Right atrium auricular region (tissue), 2 donors: Measurements from ENCODE around the gene GAB2. TPM values are rescaled to one million over a fixed set of nuclear protein-coding genes. Genes with fewer than 3 reads are reported as not detected.

ENCODE experiments used
- DNase-seq: peaks from one replicate; pipeline ENCODE4 v3.0.0-alpha.2; 2019; ENCODE audit warnings: low spot score
- H3K27ac ChIP-seq, 2 donors: fragments of 200-600 bp; sonication (generic); 1 replicate in 1 of 2; 2 replicates in 1 of 2; pipeline ENCODE4 v1.5.1; 2016 to 2019
- H3K27me3 ChIP-seq, 2 donors: fragments of 200-600 bp; sonication (generic); one replicate each; pipeline versions ENCODE4 v1.5.1 to v1.6.0; 2017 to 2019
- H3K36me3 ChIP-seq: fragments of 200-600 bp; sonication (generic); one replicate; pipeline ENCODE4 v1.5.1; 2016
- H3K4me1 ChIP-seq, 2 donors: fragments of 200-600 bp; sonication (generic); one replicate each; pipeline versions ENCODE4 v1.5.1 to v1.6.0; 2017 to 2019
- H3K4me3 ChIP-seq, 2 donors: fragments of 200-600 bp; sonication (generic); 1 replicate in 1 of 2; 2 replicates in 1 of 2; pipeline ENCODE4 v1.5.1; 2017 to 2019; ENCODE audit warnings: mild to moderate bottlenecking in 1 of 2, moderate library complexity in 1 of 2
- H3K9me3 ChIP-seq, 2 donors: fragments of 200-600 bp; sonication (generic); one replicate each; pipeline ENCODE4 v1.5.1; 2019
- total RNA-seq, 2 donors: library from RNA; depleted of rRNA; stranded (reverse); fragments of >200 nt; gene quantifications; one replicate each; pipeline ENCODE4 v1.1.0, GENCODE V29; 2016
- TF ChIP-seq, protein P1 (sequence below), 2 donors: fragments of 200-600 bp; sonication (generic); IDR thresholded peaks; one replicate each; pipeline ENCODE4 v1.5.1; 2019; ENCODE audit warnings: antibody characterized with exemption in 2 of 2

GAB2 gene
- total RNA-seq, 2 donors from 2014 or later: 22.0 to 33.7 TPM

DNA sequence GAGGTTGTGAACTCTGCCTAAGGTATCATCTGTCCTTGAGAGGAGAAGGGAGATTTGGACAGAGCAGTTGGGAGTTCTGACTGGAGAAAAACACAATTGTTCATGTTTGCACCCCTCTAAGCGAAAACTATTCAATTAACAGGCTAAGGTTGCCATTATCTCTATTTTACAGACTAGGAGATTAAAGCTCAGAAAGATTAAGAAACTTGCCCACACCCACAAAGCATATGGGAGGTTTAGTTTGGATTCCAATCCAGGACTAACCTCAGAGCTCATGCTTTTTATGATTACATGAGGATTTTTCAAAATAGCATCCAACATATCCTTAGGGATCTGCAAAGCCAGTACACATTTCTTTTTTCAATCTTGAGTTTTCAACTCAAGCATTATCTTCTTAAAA lies 22.0 kb downstream of the GAB2 start:
- Histone ChIP-seq H3K36me3 (no peaks in the 10 kb centered on the region), H3K27ac (no peak overlapping the region), H3K9me3 (no peaks in the 10 kb centered on the region), H3K4me3 (no peak overlapping the region), H3K27me3 (no peaks in the 10 kb centered on the region), H3K4me1 (peaks cover 0 to 52% of the 10 kb centered on the region in 2 donors)
- TF ChIP-seq, protein P1, sequence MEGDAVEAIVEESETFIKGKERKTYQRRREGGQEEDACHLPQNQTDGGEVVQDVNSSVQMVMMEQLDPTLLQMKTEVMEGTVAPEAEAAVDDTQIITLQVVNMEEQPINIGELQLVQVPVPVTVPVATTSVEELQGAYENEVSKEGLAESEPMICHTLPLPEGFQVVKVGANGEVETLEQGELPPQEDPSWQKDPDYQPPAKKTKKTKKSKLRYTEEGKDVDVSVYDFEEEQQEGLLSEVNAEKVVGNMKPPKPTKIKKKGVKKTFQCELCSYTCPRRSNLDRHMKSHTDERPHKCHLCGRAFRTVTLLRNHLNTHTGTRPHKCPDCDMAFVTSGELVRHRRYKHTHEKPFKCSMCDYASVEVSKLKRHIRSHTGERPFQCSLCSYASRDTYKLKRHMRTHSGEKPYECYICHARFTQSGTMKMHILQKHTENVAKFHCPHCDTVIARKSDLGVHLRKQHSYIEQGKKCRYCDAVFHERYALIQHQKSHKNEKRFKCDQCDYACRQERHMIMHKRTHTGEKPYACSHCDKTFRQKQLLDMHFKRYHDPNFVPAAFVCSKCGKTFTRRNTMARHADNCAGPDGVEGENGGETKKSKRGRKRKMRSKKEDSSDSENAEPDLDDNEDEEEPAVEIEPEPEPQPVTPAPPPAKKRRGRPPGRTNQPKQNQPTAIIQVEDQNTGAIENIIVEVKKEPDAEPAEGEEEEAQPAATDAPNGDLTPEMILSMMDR (IDR thresholded peaks at IDR 0.05): no peak
- no peak for DNase-seq

DNA sequence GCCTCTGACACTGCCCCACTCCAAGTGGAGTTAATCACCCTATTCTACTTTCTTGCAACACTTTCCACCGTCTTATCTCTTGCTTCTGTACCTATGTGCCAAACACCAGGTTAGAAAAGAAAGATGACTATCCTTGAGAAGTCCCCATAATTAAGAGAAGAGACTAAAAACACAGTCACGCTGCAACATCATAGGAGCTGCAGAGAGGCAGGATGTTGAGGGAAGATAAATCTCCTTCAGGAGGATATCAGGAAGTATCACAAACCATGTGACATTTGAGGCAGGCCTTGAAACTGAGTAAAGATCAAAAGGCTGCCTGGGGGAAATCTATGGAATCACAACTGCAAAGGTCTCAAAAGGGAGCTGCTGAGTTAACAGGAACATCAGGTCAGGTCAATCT lies 24.8 kb downstream of the GAB2 start:
- Histone ChIP-seq H3K9me3 (no peaks in the 10 kb centered on the region), H3K27me3 (no peaks in the 10 kb centered on the region), H3K4me1 (peaks cover 0 to 32% of the 10 kb centered on the region in 2 donors), H3K4me3 (no peak overlapping the region), H3K27ac (no peak overlapping the region), H3K36me3 (no peaks in the 10 kb centered on the region)
- no peak for DNase-seq
- TF ChIP-seq, protein P1 (IDR thresholded peaks at IDR 0.05): no peak

DNA sequence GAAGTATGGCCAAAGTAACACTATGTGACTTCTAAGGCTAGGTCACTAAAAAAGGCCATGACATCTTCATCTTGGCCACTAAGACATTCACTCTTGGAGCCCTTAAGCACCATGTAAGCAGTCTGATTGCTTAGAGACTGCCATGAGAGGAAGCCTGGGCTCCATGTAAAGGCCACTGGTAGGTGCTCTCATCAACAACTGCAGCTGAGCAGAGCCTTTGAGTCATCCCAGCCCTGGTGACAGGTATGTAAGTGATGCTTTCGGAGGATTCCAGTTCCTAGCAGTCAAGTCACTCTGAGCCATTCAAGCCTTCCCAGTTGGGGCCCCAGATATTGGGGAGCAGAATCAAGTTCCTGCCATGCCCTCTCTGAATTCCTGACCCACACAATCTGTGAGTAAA lies 26.2 kb downstream of the GAB2 start:
- Histone ChIP-seq H3K36me3 (no peaks in the 10 kb centered on the region), H3K9me3 (no peaks in the 10 kb centered on the region), H3K4me1 (peaks cover 0 to 33% of the 10 kb centered on the region in 2 donors), H3K27me3 (no peaks in the 10 kb centered on the region), H3K27ac (no peak overlapping the region), H3K4me3 (no peak overlapping the region)
- no peak for DNase-seq
- TF ChIP-seq, protein P1 (IDR thresholded peaks at IDR 0.05): no peak

DNA sequence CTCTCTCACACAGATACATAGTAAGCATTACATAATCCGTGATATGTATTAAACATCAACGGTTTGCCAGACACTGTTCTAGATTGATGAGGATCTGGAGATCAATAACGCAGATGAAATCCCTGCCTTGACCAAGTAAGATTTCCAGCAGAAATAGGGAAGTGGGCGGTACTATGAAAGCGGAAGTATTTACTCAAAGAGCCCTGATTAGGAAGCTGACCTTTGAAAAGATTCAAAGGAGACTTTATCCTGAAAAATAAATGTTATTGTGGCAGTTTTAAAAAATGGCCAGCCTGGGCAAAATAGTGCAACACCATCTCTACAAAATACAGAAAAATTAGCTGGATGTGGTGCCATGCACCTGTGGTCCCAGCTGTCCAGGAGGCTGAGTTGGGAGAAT lies 26.8 kb downstream of the GAB2 start:
- H3K27me3 ChIP-seq: no peaks in the 10 kb centered on the region
- DNase-seq: no peak
- no peak overlapping the region for H3K27ac ChIP-seq
- H3K36me3 ChIP-seq: no peaks in the 10 kb centered on the region
- peaks cover 0 to 34% of the 10 kb centered on the region in 2 donors for H3K4me1 ChIP-seq
- TF ChIP-seq, protein P1 (IDR thresholded peaks at IDR 0.05): no peak
- no peaks in the 10 kb centered on the region for H3K9me3 ChIP-seq
- no peak overlapping the region for H3K4me3 ChIP-seq

DNA sequence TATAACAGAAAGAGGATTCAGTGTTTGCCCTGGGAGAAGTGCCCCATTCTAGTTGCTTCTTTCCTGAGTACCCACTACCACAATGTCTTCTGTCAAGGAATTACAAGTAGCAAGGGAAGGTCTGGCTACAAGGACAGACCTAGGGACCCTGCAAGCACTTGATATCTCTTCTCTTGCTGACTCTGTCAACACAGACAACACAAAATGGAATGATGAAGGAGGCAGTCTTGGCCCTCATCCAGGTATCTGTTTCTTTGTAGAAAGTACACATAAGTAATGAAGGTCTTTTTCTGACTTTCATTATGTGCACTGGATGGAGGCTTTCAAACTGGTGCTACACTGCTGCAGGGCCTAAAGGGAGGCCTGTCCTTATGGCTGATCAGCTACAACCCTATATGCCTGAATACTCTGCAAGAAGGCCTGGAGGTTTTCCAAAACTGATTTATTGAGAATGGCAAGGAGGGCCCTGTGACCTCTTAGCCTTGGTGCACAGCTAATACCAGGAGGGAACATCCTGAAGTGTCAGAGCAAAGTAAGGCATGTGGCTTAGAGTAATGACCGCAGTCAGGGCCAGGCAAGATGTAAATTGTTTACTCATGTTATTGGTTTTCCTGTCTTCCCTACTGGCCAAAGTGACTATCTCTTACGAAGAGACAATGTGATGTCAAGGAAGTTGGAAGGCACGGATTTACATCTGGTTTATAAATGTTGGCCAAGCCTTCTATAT lies 31.2 kb downstream of the GAB2 start:
- no peak for DNase-seq
- no peaks in the 10 kb centered on the region for H3K36me3 ChIP-seq
- H3K27me3 ChIP-seq: no peaks in the 10 kb centered on the region
- H3K27ac ChIP-seq: no peak overlapping the region
- peaks cover 0 to 25% of the 10 kb centered on the region in 2 donors for H3K4me1 ChIP-seq
- no peak overlapping the region for H3K4me3 ChIP-seq
- peaks cover 0 to 4% of the 10 kb centered on the region in 2 donors for H3K9me3 ChIP-seq
- TF ChIP-seq, protein P1 (IDR thresholded peaks at IDR 0.05): no peak

DNA sequence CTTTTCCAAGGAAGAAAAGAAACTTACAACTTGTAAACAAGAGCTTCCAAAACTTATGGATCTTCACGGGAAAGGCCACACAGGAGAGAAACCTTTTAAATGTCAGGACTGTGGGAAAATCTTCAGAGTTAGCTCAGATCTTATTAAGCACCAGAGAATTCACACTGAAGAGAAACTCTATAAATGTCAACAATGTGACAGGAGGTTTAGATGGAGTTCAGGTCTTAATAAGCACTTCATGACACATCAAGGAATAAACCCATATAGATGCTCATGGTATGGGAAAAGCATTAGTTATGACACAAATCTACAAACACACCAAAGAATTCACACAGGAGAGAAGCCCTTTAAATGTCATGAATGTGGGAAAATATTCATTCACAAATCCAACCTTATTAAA lies 32.4 kb downstream of the GAB2 start:
- Histone ChIP-seq H3K4me3 (no peak overlapping the region), H3K27ac (no peak overlapping the region), H3K27me3 (no peaks in the 10 kb centered on the region), H3K9me3 (peaks cover 0 to 4% of the 10 kb centered on the region in 2 donors), H3K4me1 (peaks cover 0 to 26% of the 10 kb centered on the region in 2 donors), H3K36me3 (no peaks in the 10 kb centered on the region)
- TF ChIP-seq, protein P1 (IDR thresholded peaks at IDR 0.05): no peak
- no peak for DNase-seq
